Lower lobe of right lung (tissue), 2 donors: ENCODE data around the gene PDE7B. TPM values are rescaled to one million over a fixed set of nuclear protein-coding genes. Genes with fewer than 3 reads are reported as not detected.

Source experiments
- ATAC-seq, 2 donors: fragments of 200-7000 bp; cut with Tn5 transposase; one replicate each; pipeline ENCODE4 v1.9.1; 2020 to 2022; ENCODE audit warnings: mild to moderate bottlenecking in 2 of 2, moderate library complexity in 2 of 2
- DNase-seq: peaks from one replicate; pipeline ENCODE4 v3.0.0-alpha.2; 2020
- H3K27ac ChIP-seq: fragments of 200-600 bp; one replicate; pipeline ENCODE4 v1.8.0; 2022
- H3K27me3 ChIP-seq: fragments of 200-600 bp; one replicate; pipeline ENCODE4 v1.8.0; 2022; ENCODE audit warnings: low read depth
- H3K36me3 ChIP-seq: fragments of 200-600 bp; one replicate; pipeline ENCODE4 v1.8.0; 2022; ENCODE audit warnings: mild to moderate bottlenecking
- H3K4me1 ChIP-seq: fragments of 200-600 bp; one replicate; pipeline ENCODE4 v1.8.0; 2022
- H3K4me3 ChIP-seq: fragments of 200-600 bp; one replicate; pipeline ENCODE4 v1.8.0; 2022; ENCODE audit warnings: mild to moderate bottlenecking
- H3K9me3 ChIP-seq: fragments of 200-600 bp; one replicate; pipeline ENCODE4 v1.8.0; 2022
- intact Hi-C: fragments of 100-400 bp; cut with DNase I; formaldehyde crosslinking; loops from one replicate; pipeline ENCODE4 v1.11.0; 2022
- total RNA-seq: library from RNA; stranded (reverse); fragmentation: NEBNext Ultra II Directional; extraction: Animal tissue kit (Norgen Biotek cat#: 25700); gene quantifications from one replicate; pipeline ENCODE4 v1.2.1, GENCODE V29; 2021
- TF ChIP-seq, protein P1 (sequence below): fragments of 200-600 bp; IDR thresholded peaks from one replicate; pipeline ENCODE4 v1.8.0; 2022; ENCODE audit warnings: antibody characterized with exemption, mild to moderate bottlenecking
- donor health status: DM: no; HTN: yes; CAD: no; lungs with severe emphysema.

The PDE7B gene
- total RNA-seq, 1 donor from 2014 or later = 2.2 TPM

GRCh38 chr6:136178749-136179148, 327.2 kb downstream of the PDE7B start:
- no peak overlapping the region for H3K27ac ChIP-seq
- no peak for DNase-seq
- no peaks in the 10 kb centered on the region for H3K27me3 ChIP-seq
- TF ChIP-seq, protein P1, sequence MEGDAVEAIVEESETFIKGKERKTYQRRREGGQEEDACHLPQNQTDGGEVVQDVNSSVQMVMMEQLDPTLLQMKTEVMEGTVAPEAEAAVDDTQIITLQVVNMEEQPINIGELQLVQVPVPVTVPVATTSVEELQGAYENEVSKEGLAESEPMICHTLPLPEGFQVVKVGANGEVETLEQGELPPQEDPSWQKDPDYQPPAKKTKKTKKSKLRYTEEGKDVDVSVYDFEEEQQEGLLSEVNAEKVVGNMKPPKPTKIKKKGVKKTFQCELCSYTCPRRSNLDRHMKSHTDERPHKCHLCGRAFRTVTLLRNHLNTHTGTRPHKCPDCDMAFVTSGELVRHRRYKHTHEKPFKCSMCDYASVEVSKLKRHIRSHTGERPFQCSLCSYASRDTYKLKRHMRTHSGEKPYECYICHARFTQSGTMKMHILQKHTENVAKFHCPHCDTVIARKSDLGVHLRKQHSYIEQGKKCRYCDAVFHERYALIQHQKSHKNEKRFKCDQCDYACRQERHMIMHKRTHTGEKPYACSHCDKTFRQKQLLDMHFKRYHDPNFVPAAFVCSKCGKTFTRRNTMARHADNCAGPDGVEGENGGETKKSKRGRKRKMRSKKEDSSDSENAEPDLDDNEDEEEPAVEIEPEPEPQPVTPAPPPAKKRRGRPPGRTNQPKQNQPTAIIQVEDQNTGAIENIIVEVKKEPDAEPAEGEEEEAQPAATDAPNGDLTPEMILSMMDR = no peak
- H3K9me3 ChIP-seq = no peaks in the 10 kb centered on the region
- intact Hi-C loops = no loop called here
- H3K4me1 ChIP-seq = peaks cover 15% of the 10 kb centered on the region
- no peak overlapping the region for H3K4me3 ChIP-seq
- ATAC-seq = no peak
- no peaks in the 10 kb centered on the region for H3K36me3 ChIP-seq

GRCh38 chr6:136180704-136181511, 329.4 kb downstream of the PDE7B start:
- no peaks in the 10 kb centered on the region for H3K9me3 ChIP-seq
- H3K27ac ChIP-seq = no peak overlapping the region
- no peaks in the 10 kb centered on the region for H3K27me3 ChIP-seq
- DNase-seq (no peak), ATAC-seq (peak in 1 of 2 donors; percentile 11)
- peaks cover 15% of the 10 kb centered on the region for H3K4me1 ChIP-seq
- TF ChIP-seq, protein P1 = no peak
- no peaks in the 10 kb centered on the region for H3K36me3 ChIP-seq
- intact Hi-C loops = no loop called here
- no peak overlapping the region for H3K4me3 ChIP-seq

GRCh38 chr6:136181512-136181833, 330.0 kb downstream of the PDE7B start:
- no peaks in the 10 kb centered on the region for H3K9me3 ChIP-seq
- no peaks in the 10 kb centered on the region for H3K27me3 ChIP-seq
- no peak overlapping the region for H3K4me3 ChIP-seq
- H3K27ac ChIP-seq = no peak overlapping the region
- TF ChIP-seq, protein P1 = no peak
- H3K4me1 ChIP-seq = peaks cover 15% of the 10 kb centered on the region
- H3K36me3 ChIP-seq = no peaks in the 10 kb centered on the region
- no peak for ATAC-seq
- intact Hi-C loops = no loop called here
- DNase-seq = no peak

- Histone ChIP-seq H3K36me3 (no peaks in the 10 kb centered on the region), H3K9me3 (no peaks in the 10 kb centered on the region), H3K27ac (no peak overlapping the region), H3K4me3 (no peak overlapping the region), H3K4me1 (peaks cover 15% of the 10 kb centered on the region), H3K27me3 (no peaks in the 10 kb centered on the region)
- intact Hi-C loops = no loop called here
- ATAC-seq (peak; percentile 84 to 90), DNase-seq (no peak)
- TF ChIP-seq, protein P1 = no peak
Measured at GRCh38 chr6:136181861-136182260, 330.4 kb downstream of the PDE7B start.

- no peaks in the 10 kb centered on the region for H3K9me3 ChIP-seq
- TF ChIP-seq, protein P1 = no peak
Measured at GRCh38 chr6:136184738-136185137, 333.2 kb downstream of the PDE7B start.

More at GRCh38 chr6:136184738-136185137, 333.2 kb downstream of the PDE7B start:
- H3K36me3 ChIP-seq = no peaks in the 10 kb centered on the region
- no peaks in the 10 kb centered on the region for H3K27me3 ChIP-seq
- H3K27ac ChIP-seq = no peak overlapping the region
- no peak for DNase-seq
- no peak for ATAC-seq
- intact Hi-C loops = no loop called here
- no peak overlapping the region for H3K4me3 ChIP-seq
- H3K4me1 ChIP-seq = peaks cover 15% of the 10 kb centered on the region
